ENCODE data around the gene KDM7A. TPM values are rescaled to one million over a fixed set of nuclear protein-coding genes. Genes with fewer than 3 reads are reported as not detected.

KDM7A gene
- total RNA-seq, 1 experiment from 2014 or later: 6.6 TPM

DNA sequence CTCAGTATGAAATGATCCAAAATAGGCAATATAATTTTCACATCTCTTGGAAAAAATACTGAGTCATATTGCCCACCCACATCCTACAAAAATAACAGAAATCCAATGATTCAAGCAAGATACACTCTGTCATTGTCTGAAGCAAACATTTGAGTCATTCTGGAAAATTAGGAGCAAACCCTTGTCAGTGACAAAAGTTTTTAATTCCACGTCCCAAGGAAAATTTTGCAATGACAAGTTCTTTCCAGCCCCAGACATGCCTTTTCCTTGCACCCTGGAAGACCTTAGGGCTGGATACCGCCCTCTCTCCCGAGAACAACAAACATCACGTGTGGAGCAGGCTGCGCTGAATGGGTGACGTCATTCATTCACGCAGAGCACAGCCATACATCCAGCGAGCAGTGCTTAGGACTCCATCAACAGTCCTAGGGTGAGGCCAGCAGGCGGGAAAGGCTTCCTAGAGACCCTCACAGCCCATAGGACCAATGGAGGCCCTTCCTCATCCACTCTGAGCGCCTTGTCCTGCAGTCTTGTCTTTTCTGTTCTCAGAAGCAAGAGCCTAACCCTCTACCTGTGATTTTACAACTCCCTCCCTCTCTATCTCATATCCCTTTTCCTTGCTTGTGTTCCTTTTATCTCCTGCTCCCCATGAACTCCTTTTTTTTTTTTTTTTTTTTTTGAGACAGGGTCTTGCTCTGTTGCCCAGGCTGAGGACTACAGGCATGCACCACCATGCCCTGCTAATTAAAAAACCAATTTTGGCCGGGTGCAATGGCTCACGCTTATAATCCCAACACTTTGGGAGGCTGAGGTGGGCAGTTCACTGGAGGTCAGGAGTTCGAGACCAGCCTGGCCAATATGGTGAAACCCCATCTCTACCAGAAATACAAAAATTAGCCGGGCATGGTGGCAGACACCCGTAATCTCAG lies 23.5 kb upstream of the KDM7A start:
- Histone ChIP-seq H3K4me1 (ENCODE audit: insufficient read depth, low read length) (peaks cover 5% of the 10 kb centered on the region; the same call in 1 of the 2 replicates), H2BK120ac (ENCODE audit: low read depth, low read length, poor library complexity, severe bottlenecking) (no peak overlapping the region), H4K5ac (ENCODE audit: insufficient read length, low read depth, low read length) (no peak overlapping the region), H3K4me2 (ENCODE audit: insufficient read depth, insufficient read length, low read length) (no peak overlapping the region), H3K23ac (ENCODE audit: insufficient read length, low read depth, low read length) (no peak overlapping the region), H2BK15ac (ENCODE audit: low read depth, low read length) (no peak overlapping the region), H2AFZ (ENCODE audit: low read length) (no peak overlapping the region), H3T11ph (ENCODE audit: low read length) (no peak overlapping the region), H3K18ac (ENCODE audit: insufficient read length, low read depth, low read length) (no peak overlapping the region), H4K91ac (ENCODE audit: insufficient read length, low read depth, low read length) (no peak overlapping the region), H2BK12ac (ENCODE audit: insufficient read length, low read depth, low read length) (no peak overlapping the region), H3K4ac (ENCODE audit: low read depth, low read length) (no peak overlapping the region), H3K56ac (ENCODE audit: insufficient read length, low read depth, low read length) (no peak overlapping the region), H4K8ac (replicated peaks; ENCODE audit: insufficient read length, low read depth, low read length) (no peak overlapping the region), H3K27me3 (ENCODE audit: insufficient read depth, low read length) (no peaks in the 10 kb centered on the region), H3K27ac (ENCODE audit: insufficient read length, low read depth, low read length) (no peak overlapping the region), H2BK20ac (ENCODE audit: low read depth, low read length, poor library complexity, severe bottlenecking) (no peak overlapping the region), H3K23me2 (ENCODE audit: insufficient read length, low read depth, low read length, poor library complexity, severe bottlenecking) (no peaks in the 10 kb centered on the region), H3K79me2 (ENCODE audit: insufficient read depth, low read length) (no peaks in the 10 kb centered on the region), H3K9me3 (ENCODE audit: control insufficient read depth, low read depth, low read length) (no peaks in the 10 kb centered on the region), H2AK5ac (ENCODE audit: insufficient read length, low read length) (no peak overlapping the region), H3K79me1 (ENCODE audit: insufficient read depth, low read depth, low read length, poor library complexity, severe bottlenecking) (no peaks in the 10 kb centered on the region), H4K20me1 (ENCODE audit: control insufficient read depth, insufficient read depth, insufficient read length) (no peaks in the 10 kb centered on the region), H3K14ac (ENCODE audit: insufficient read depth, low read length) (no peak overlapping the region), H3K9ac (ENCODE audit: extremely low read depth, insufficient read length, low read length) (no peak overlapping the region), H2BK5ac (ENCODE audit: insufficient read length, low read length) (no peak overlapping the region)
- Mint-ChIP-seq H3K4me1 (peaks cover 11 to 16% of the 10 kb centered on the region in 2 experiments), H3K27me3 (ENCODE audit: low read depth) (peaks cover 23% of the 10 kb centered on the region), H3K27ac (no peak overlapping the region), H3K4me3 (no peak overlapping the region), H3K9me3 (peaks cover 18 to 25% of the 10 kb centered on the region in 2 experiments), H3K36me3 (ENCODE audit: insufficient read depth in 1 of 3, low read depth in 3 of 3) (peaks cover 10 to 24% (median 11%) of the 10 kb centered on the region in 3 experiments; a peak in 6 of 7 replicates)
- DNase-seq: no peak
- no CpG with 5 or more reads among the region's 15 CpGs for WGBS (ENCODE audit: extremely low coverage, insufficient read length, low lambda C conversion rate)
- TF ChIP-seq, protein P1, sequence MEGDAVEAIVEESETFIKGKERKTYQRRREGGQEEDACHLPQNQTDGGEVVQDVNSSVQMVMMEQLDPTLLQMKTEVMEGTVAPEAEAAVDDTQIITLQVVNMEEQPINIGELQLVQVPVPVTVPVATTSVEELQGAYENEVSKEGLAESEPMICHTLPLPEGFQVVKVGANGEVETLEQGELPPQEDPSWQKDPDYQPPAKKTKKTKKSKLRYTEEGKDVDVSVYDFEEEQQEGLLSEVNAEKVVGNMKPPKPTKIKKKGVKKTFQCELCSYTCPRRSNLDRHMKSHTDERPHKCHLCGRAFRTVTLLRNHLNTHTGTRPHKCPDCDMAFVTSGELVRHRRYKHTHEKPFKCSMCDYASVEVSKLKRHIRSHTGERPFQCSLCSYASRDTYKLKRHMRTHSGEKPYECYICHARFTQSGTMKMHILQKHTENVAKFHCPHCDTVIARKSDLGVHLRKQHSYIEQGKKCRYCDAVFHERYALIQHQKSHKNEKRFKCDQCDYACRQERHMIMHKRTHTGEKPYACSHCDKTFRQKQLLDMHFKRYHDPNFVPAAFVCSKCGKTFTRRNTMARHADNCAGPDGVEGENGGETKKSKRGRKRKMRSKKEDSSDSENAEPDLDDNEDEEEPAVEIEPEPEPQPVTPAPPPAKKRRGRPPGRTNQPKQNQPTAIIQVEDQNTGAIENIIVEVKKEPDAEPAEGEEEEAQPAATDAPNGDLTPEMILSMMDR (conservative IDR thresholded peaks at IDR 0.05): no peak

Measured in H9 (cell line).